ENCODE data around the gene TSPAN8. TPM values are rescaled to one million over a fixed set of nuclear protein-coding genes. Genes with fewer than 3 reads are reported as not detected.

The TSPAN8 gene
- 10 to 100 TPM; 10.8 to 26.3 (median 13.7) TPM for total RNA-seq

GRCh38 chr12:71157601-71158233, at the start of gene TSPAN8:
Gene TSPAN8, minus strand, starts transcription at chr12:71157999. Its CDS starts 321 bp downstream, at chr12:71157678.
- peak within 1 kb of the TSS; percentile 3 to 68 (median 59) for H3K27ac ChIP-seq
- no peak for ATAC-seq (ENCODE audit: low FRiP score in 2 of 2)
- TF ChIP-seq POLR2AphosphoS5 (IDR thresholded peaks at IDR 0.05) (no peak), EP300 (IDR thresholded peaks at IDR 0.05) (no peak), POLR2A (IDR thresholded peaks at IDR 0.05) (no peak)
- TF ChIP-seq, protein P1, sequence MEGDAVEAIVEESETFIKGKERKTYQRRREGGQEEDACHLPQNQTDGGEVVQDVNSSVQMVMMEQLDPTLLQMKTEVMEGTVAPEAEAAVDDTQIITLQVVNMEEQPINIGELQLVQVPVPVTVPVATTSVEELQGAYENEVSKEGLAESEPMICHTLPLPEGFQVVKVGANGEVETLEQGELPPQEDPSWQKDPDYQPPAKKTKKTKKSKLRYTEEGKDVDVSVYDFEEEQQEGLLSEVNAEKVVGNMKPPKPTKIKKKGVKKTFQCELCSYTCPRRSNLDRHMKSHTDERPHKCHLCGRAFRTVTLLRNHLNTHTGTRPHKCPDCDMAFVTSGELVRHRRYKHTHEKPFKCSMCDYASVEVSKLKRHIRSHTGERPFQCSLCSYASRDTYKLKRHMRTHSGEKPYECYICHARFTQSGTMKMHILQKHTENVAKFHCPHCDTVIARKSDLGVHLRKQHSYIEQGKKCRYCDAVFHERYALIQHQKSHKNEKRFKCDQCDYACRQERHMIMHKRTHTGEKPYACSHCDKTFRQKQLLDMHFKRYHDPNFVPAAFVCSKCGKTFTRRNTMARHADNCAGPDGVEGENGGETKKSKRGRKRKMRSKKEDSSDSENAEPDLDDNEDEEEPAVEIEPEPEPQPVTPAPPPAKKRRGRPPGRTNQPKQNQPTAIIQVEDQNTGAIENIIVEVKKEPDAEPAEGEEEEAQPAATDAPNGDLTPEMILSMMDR (IDR thresholded peaks at IDR 0.05): no peak

GRCh38 chr12:71201136-71201679, 43.4 kb upstream of the TSPAN8 start:
- 96% methylated on average over 1 of the region's 1 CpG for WGBS, 2 donors
- Histone ChIP-seq H3K9me3 (peaks cover 0 to 6% (median 0%) of the 10 kb centered on the region in 4 donors), H3K4me3 (no peak overlapping the region), H3K36me3 (no peaks in the 10 kb centered on the region), H3K27me3 (no peaks in the 10 kb centered on the region), H3K27ac (no peak overlapping the region), H3K4me1 (no peaks in the 10 kb centered on the region)
- ATAC-seq (ENCODE audit: low FRiP score in 2 of 2): no peak
- TF ChIP-seq EP300 (IDR thresholded peaks at IDR 0.05) (no peak), POLR2AphosphoS5 (IDR thresholded peaks at IDR 0.05) (no peak)
- TF ChIP-seq, protein P1 (IDR thresholded peaks at IDR 0.05): no peak
- no peak for DNase-seq

More at GRCh38 chr12:71157601-71158233, at the start of gene TSPAN8:
- WGBS, 2 donors: 50 to 57% methylated on average over 7 of the region's 7 CpGs
- H3K4me3 ChIP-seq: peak within 1 kb of the TSS in 3 of 4 donors; percentile 13 to 35 (median 21)
- H3K27me3 ChIP-seq: no peaks in the 10 kb centered on the region
- no peak for DNase-seq
- H3K4me1 ChIP-seq: peaks cover 0 to 12% (median 7%) of the 10 kb centered on the region in 4 donors
- H3K36me3 ChIP-seq: no peaks in the 10 kb centered on the region
- H3K9me3 ChIP-seq: no peaks in the 10 kb centered on the region

DNA sequence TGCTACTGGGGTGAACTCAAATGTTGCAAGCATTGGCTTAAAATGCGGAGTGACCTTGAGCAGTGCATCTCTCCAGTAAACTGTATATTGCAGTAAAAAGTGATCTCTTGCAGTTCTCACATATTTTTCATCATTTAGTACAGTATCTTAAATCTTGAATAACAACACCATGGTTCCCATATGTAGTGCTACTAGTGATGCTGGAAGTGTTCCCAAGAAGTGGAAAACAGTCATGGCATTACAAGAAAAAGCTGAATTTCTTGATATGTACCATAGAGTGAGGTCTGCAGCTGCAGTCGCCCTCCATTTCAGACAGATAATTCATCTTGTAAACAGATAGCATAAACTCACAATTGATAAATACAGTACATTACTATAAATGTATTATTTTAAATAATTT, 42.9 kb upstream of the TSPAN8 start:
- ATAC-seq (ENCODE audit: low FRiP score in 2 of 2): no peak
- DNase-seq: no peak
- peaks cover 0 to 6% (median 0%) of the 10 kb centered on the region in 4 donors for H3K9me3 ChIP-seq
- WGBS, 2 donors: 88 to 89% methylated on average over 2 of the region's 2 CpGs
- TF ChIP-seq, protein P1 (IDR thresholded peaks at IDR 0.05): no peak
- TF ChIP-seq POLR2A (IDR thresholded peaks at IDR 0.05) (no peak), POLR2AphosphoS5 (IDR thresholded peaks at IDR 0.05) (no peak), EP300 (IDR thresholded peaks at IDR 0.05) (no peak)
- H3K27me3 ChIP-seq: no peaks in the 10 kb centered on the region
- no peak overlapping the region for H3K4me3 ChIP-seq
- H3K36me3 ChIP-seq: no peaks in the 10 kb centered on the region
- no peaks in the 10 kb centered on the region for H3K4me1 ChIP-seq
- no peak overlapping the region for H3K27ac ChIP-seq

GRCh38 chr12:71197460-71197859, 39.7 kb upstream of the TSPAN8 start:
- H3K36me3 ChIP-seq: no peaks in the 10 kb centered on the region

More at GRCh38 chr12:71197460-71197859, 39.7 kb upstream of the TSPAN8 start:
- Histone ChIP-seq H3K4me3 (no peak overlapping the region), H3K27ac (no peak overlapping the region), H3K4me1 (no peaks in the 10 kb centered on the region), H3K27me3 (no peaks in the 10 kb centered on the region), H3K9me3 (no peaks in the 10 kb centered on the region)
- DNase-seq (no peak), ATAC-seq (ENCODE audit: low FRiP score in 2 of 2) (no peak)
- TF ChIP-seq POLR2A (IDR thresholded peaks at IDR 0.05): no peak
- TF ChIP-seq, protein P1 (IDR thresholded peaks at IDR 0.05): no peak
- TF ChIP-seq POLR2AphosphoS5 (IDR thresholded peaks at IDR 0.05): no peak
- TF ChIP-seq EP300 (IDR thresholded peaks at IDR 0.05): no peak
